ENCODE results near the gene NDST4.

DNA sequence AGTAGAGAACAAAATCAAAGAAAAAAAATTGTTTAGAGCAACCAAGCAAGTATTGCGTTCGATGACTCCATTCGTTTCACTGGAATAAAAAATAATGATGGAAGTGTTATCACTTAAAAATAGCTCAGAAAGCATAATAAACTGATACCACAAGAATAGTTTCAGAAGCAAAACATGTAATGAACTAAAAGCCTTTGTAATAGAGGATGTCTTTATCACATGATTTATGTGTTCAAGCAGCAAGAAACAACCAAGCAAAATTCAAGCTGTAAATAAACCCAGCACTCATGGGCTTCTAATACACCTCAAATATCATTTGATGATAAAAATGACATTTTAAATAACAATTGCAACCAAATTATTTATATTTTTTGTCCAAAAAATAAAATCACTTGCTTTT lies 192.2 kb downstream of the NDST4 start:
- TF ChIP-seq, protein P1, sequence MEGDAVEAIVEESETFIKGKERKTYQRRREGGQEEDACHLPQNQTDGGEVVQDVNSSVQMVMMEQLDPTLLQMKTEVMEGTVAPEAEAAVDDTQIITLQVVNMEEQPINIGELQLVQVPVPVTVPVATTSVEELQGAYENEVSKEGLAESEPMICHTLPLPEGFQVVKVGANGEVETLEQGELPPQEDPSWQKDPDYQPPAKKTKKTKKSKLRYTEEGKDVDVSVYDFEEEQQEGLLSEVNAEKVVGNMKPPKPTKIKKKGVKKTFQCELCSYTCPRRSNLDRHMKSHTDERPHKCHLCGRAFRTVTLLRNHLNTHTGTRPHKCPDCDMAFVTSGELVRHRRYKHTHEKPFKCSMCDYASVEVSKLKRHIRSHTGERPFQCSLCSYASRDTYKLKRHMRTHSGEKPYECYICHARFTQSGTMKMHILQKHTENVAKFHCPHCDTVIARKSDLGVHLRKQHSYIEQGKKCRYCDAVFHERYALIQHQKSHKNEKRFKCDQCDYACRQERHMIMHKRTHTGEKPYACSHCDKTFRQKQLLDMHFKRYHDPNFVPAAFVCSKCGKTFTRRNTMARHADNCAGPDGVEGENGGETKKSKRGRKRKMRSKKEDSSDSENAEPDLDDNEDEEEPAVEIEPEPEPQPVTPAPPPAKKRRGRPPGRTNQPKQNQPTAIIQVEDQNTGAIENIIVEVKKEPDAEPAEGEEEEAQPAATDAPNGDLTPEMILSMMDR (IDR thresholded peaks at IDR 0.05), result no peak
- TF ChIP-seq EZH2 (IDR thresholded peaks at IDR 0.05), result no peak
- TF ChIP-seq EZH2phosphoT487 (IDR thresholded peaks at IDR 0.05), result no peak
